ENCODE measurements around the gene OMA1.
"Not testable (repeated sequence)": the region's sequence is repeated elsewhere in the genome, so short reads cannot be mapped to it uniquely, and the experiment has no call there.

OMA1 gene

GRCh38 chr1:58546520-58547308, at the start of gene OMA1:
Gene OMA1 (minus strand): TSS chr1:58546726. CDS start chr1:58539294, 7,432 bp downstream.
- FAIRE-seq (peak; percentile 80), DNase-seq (ENCODE audit: low spot score) (peak; percentile 96)

- DNase-seq (ENCODE audit: low spot score) (no peak), FAIRE-seq (no peak)
Observed at GRCh38 chr1:58594546-58594945, 48.0 kb upstream of the OMA1 start.

- FAIRE-seq: peak; percentile 97
- DNase-seq (ENCODE audit: low spot score): peak; percentile 90
Observed at GRCh38 chr1:58592522-58593134, 46.1 kb upstream of the OMA1 start.

- DNase-seq (ENCODE audit: low spot score): no peak
- FAIRE-seq: no peak
Observed at GRCh38 chr1:58591806-58592205, 45.3 kb upstream of the OMA1 start.

- FAIRE-seq: no peak
- no peak for DNase-seq (ENCODE audit: low spot score)
Observed at GRCh38 chr1:58590019-58590418, 43.5 kb upstream of the OMA1 start.

GRCh38 chr1:58588396-58588795, 41.9 kb upstream of the OMA1 start:
- FAIRE-seq (no peak), DNase-seq (ENCODE audit: low spot score) (no peak)

GRCh38 chr1:58587667-58588066, 41.1 kb upstream of the OMA1 start:
- FAIRE-seq (no peak), DNase-seq (ENCODE audit: low spot score) (no peak)

- DNase-seq (ENCODE audit: low spot score): peak; percentile 16
- FAIRE-seq: no peak
Observed at GRCh38 chr1:58586271-58586670, 39.7 kb upstream of the OMA1 start.

GRCh38 chr1:58585581-58586151, 39.1 kb upstream of the OMA1 start:
- no peak for FAIRE-seq

GRCh38 chr1:58585166-58585565, 38.6 kb upstream of the OMA1 start:
- no peak for DNase-seq (ENCODE audit: low spot score)
- no peak for FAIRE-seq

More at GRCh38 chr1:58585581-58586151, 39.1 kb upstream of the OMA1 start:
- DNase-seq (ENCODE audit: low spot score): peak; percentile 37

- DNase-seq (ENCODE audit: low spot score): peak; percentile 91
- FAIRE-seq: peak; percentile 94
Observed at GRCh38 chr1:58584082-58584895, 37.8 kb upstream of the OMA1 start.

GRCh38 chr1:58583496-58583895, 37.0 kb upstream of the OMA1 start:
- no peak for DNase-seq (ENCODE audit: low spot score)

GRCh38 chr1:58582143-58582542, 35.6 kb upstream of the OMA1 start:
- FAIRE-seq; DNase-seq (ENCODE audit: low spot score): not testable (repeated sequence)

More at GRCh38 chr1:58583496-58583895, 37.0 kb upstream of the OMA1 start:
- FAIRE-seq: no peak

- FAIRE-seq (no peak), DNase-seq (ENCODE audit: low spot score) (no peak)
Observed at GRCh38 chr1:58581641-58582040, 35.1 kb upstream of the OMA1 start.

GRCh38 chr1:58580186-58580585, 33.7 kb upstream of the OMA1 start:
- DNase-seq (ENCODE audit: low spot score) (no peak), FAIRE-seq (no peak)

- FAIRE-seq (no peak), DNase-seq (ENCODE audit: low spot score) (no peak)
Observed at GRCh38 chr1:58577654-58578030, 31.1 kb upstream of the OMA1 start.

GRCh38 chr1:58576727-58577653, 30.5 kb upstream of the OMA1 start, which contains the start of gene TACSTD2:
Gene TACSTD2 (minus strand): TSS chr1:58577252. CDS start chr1:58577156, 96 bp downstream.
- DNase-seq (ENCODE audit: low spot score): no peak
- no peak for FAIRE-seq

- FAIRE-seq (no peak), DNase-seq (ENCODE audit: low spot score) (no peak)
Observed at GRCh38 chr1:58576325-58576726, 29.8 kb upstream of the OMA1 start.

GRCh38 chr1:58575551-58576324, 29.2 kb upstream of the OMA1 start:
- DNase-seq (ENCODE audit: low spot score) (no peak), FAIRE-seq (no peak)

GRCh38 chr1:58574816-58575215, 28.3 kb upstream of the OMA1 start:
- FAIRE-seq (no peak), DNase-seq (ENCODE audit: low spot score) (no peak)
